GM03348 (cell line): ENCODE measurements around the gene ZNF563.

Source experiments
- DNase-seq: peaks from one replicate; pipeline ENCODE4 v3.0.0; 2012; ENCODE audit warnings: low spot score

The ZNF563 gene

GRCh38 chr19:12294249-12295158 lies 38.9 kb downstream of the ZNF563 start, which contains the start of gene ZNF44:
TSS of gene ZNF44 (minus strand) at chr19:12294883. CDS start at chr19:12294694, 189 bp downstream.
- peak; percentile 96 for DNase-seq

- DNase-seq: peak; percentile 66
Observed at GRCh38 chr19:12293777-12294248, 39.6 kb downstream of the ZNF563 start.

DNA sequence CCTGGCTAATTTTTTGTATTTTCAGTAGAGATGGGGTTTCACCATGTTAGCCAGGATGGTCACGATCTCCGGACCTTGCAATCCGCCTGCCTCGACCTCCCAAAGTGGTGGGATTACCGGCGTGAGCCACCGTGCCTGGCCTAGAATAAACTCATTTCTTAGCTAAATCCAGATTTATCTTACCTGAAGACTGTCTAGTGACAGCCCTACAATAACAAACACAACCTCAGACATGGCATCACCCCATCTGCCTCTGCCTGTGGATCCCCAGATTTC lies 43.7 kb downstream of the ZNF563 start:
- DNase-seq: no peak

DNA sequence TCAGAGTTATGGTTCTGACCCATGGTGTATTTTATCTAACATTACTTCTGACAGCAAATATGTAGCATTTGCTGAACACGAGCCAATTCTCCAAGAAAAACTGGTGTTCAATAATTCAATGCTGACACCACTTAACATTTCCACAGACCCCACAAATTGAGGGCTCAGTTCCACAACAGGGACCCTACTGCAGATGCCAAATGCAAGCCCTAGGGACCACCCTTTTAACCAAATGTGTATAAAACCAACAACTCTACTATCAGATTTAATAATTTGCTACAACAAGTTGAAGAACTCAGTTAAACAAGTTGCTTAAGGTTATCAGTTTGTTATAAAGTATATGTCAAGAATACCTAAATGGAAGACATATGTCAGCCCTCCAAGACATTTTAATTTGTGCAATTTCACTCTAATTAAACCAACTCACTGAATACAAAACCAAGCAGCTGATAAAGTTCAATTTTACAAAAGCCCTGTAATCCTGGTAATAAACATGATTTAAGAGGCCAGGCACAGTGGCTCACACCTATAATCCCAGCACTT lies 45.4 kb downstream of the ZNF563 start:
- no peak for DNase-seq

DNA sequence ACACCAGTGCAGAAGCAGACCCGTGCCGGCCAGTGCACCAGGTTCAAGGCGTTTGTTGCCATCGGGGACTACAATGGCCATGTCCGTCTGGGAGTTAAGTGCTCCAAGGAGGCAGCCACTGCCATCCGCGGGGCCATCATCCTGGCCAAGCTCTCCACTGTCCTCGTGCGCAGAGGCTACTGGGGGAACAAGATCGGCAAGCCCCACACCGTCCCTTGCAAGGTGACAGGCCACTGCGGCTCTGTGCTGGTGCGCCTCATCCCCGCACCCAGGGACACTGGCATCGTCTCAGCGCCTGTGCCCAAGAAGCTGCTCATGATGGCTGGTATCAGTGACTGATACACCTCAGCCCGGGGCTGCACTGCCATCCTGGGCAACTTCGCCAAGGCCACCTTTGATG lies 48.8 kb downstream of the ZNF563 start:
- DNase-seq: no peak

DNA sequence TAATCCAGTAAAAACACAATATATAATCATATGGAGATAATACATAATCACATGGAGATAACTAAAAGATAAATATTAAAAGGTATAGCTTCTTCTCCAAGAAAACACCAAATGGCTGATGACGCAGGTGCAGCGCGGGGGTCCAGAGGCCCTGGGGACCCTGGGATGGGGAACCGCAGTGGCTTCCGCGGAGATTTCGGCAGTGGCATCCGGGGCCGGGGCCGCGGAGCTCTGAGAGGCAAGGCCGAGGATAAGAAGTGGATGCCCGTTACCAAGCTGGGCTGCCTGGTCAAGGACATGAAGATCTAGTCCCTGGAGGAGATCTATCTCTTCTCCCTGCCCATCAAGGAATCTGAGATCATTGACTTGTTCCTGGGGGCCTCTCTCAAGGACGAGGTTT lies 49.2 kb downstream of the ZNF563 start:
- no peak for DNase-seq

DNA sequence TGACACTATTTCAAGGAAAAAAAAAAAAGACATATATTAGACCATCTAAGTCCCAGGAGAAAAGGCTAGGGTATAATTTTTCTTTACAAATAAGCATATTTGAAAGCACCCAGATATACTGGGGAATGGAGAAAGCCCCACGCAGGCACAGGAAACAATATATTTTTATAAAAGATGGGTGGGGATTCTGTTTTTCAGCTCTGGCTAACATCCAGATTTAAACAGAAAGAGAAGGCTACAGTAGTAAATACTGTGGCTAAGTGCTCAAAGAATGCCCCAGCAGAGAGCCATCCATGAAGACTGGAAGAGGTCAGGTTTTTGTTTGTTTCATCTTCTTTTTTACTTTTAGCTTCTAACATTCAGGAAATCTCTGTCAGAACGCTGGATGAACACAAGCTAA lies 54.7 kb downstream of the ZNF563 start:
- no peak for DNase-seq

DNA sequence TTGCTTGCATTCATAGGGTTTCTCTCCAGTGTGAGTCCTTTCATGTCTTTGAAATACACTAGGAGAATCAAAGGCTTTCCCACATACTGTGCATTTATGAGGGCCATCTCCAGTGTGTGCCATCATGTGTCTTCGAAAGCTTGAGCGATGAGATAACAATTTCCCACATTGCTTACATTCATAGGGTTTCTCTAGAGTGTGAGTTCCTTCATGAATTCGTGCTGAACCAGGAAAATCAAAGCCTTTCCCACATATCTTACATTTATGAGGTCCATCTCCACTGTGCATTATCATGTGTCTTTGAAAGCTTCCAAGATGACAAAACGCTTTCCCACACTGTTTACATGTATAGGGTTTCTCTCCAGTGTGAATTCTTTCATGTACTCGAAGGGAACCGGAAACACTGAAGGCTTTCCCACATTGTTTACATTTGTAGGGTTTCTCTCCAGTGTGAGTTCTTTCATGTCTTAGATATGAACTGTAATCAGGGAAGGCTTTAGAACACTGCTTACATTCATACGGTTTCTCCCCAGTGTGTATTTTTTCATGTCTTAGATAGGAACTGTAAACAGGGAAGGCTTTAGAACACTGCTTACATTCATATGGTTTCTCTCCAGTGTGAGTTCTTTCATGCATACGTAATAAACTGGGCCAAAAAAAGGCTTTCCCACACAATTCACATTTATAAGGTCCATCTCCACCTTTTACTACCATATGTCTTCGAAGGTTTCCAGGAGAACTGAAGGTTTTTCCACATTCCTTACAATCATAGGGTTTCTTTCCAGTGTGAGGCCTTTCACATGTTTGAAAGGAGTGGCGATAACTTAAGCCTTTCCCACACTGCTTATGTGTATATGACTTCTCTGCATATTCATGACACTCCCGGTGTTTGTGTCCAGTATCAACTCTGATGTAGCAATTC lies 60.2 kb downstream of the ZNF563 start:
- no peak for DNase-seq

DNA sequence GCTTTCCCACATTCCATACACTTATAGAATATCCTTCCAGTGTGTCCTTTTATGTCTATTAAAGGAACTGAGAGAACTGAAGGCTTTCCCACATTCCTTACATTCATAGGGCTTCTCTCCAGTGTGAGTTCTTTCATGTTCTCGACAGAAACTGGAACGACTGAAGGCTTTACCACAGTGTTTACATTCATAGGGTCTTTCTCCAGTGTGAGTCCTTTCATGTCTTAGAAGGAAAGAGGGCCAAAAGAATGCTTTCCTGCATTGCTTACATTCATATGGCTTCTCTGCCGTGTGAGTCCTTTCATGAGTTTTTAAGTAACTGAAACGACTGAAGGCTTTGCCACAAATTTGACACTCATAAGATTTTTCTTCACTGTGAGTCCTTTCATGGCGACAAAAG lies 61.0 kb downstream of the ZNF563 start:
- DNase-seq: no peak

GRCh38 chr19:12270854-12271253 lies 62.6 kb downstream of the ZNF563 start:
- DNase-seq: no peak
